Measurements from ENCODE around the gene SPRYD4.

DNA sequence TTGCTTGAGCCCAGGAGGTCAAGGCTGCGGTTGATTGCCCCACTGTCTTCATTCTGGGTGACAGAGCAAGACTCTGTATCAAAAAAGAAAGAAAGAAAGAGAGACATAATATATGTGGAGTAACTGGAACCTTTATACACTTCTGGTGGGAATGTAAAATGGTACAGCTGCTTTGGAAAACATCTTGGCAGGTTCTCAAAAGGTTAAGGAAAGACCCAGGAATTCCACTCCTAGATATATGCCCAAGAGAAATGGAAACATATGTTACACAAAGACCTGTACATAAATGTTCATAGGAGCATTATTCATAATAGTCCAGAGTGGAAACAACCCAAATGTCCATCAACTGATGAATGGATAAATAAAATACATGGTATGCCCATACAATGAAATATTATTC, 60.5 kb downstream of the SPRYD4 start:
- TF ChIP-seq POLR2AphosphoS5 (IDR thresholded peaks at IDR 0.05; ENCODE audit: low read depth, low read length) = no peak
- TF ChIP-seq POLR2A (IDR thresholded peaks at IDR 0.05; ENCODE audit: low read depth, low read length) = no peak
- no peak for TF ChIP-seq TAF1 (IDR thresholded peaks at IDR 0.05; ENCODE audit: low read depth, low read length)
- no peak for TF ChIP-seq SPI1 (IDR thresholded peaks at IDR 0.05; ENCODE audit: low read depth, low read length)
